OCI-LY3 (cell line): ENCODE results near the gene CRB1.

ENCODE experiments used
- EZH2phosphoT487 ChIP-seq: fragments of 200-600 bp; shearing (Covaris generic); IDR thresholded peaks from 2 replicates; pipeline ENCODE4 v1.6.1; 2018; ENCODE audit warnings: antibody characterized with exemption, mixed run types, low read depth
- TF ChIP-seq, protein P1 (sequence below): fragments of 200-600, 300-600 bp; sonication (generic); IDR thresholded peaks from 2 replicates; pipeline ENCODE4 v1.5.1; 2014; ENCODE audit warnings: antibody characterized with exemption, low read length, low read depth

DNA sequence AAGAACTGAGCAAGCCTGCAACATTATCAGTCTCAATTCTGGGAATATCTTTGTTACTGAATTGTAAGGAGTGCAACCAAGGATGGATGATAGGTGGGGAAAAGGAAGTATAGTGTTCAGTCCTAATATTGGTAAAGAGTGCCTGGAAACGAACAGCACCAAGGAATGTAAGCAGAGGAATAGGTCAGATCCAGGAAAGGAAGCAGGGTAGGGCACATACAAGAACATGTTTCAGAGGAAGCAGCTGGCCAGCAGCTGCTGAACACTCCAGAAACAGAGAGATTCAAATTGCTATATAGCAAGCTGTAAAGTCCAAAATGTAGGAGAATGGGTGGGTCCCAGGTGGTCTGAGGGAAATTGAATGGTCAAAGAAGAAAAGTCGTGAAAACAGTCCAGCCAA, 37.9 kb downstream of the CRB1 start:
- TF ChIP-seq EZH2phosphoT487: no peak
- TF ChIP-seq, protein P1, sequence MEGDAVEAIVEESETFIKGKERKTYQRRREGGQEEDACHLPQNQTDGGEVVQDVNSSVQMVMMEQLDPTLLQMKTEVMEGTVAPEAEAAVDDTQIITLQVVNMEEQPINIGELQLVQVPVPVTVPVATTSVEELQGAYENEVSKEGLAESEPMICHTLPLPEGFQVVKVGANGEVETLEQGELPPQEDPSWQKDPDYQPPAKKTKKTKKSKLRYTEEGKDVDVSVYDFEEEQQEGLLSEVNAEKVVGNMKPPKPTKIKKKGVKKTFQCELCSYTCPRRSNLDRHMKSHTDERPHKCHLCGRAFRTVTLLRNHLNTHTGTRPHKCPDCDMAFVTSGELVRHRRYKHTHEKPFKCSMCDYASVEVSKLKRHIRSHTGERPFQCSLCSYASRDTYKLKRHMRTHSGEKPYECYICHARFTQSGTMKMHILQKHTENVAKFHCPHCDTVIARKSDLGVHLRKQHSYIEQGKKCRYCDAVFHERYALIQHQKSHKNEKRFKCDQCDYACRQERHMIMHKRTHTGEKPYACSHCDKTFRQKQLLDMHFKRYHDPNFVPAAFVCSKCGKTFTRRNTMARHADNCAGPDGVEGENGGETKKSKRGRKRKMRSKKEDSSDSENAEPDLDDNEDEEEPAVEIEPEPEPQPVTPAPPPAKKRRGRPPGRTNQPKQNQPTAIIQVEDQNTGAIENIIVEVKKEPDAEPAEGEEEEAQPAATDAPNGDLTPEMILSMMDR: no peak
